HG02610 (cell line): ENCODE measurements around the gene TGFBRAP1.
"Not testable (repeated sequence)": the region's sequence is repeated elsewhere in the genome, so short reads cannot be mapped to it uniquely, and the experiment has no call there.

ENCODE experiments used
- ATAC-seq: cut with Tn5 transposase; IDR thresholded peaks from one replicate; pipeline ENCODE4 v1.9.1; 2021; ENCODE audit warnings: mild to moderate bottlenecking, moderate library complexity; ENCODE audit not compliant: unreplicated experiment

Gene TGFBRAP1

DNA sequence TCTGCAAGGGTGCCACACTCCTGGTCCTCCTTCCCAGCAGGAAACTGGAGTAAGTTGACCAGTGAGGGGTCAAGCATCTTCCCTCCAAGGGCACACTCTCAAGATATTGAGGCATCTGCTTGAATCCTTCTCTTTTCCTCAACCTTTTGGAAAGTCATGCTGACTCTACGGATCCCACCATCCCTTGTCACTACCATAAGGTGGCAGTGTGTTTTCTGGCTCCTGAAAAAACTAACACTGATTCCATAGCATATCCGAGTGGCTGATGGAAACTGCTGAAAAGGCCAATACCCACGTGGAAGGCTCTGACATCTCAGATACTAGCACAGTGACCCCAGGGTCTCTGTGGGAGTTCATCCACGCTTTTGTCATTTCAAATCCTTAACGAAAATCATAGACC is 50.9 kb downstream of the TGFBRAP1 start:
- ATAC-seq: no peak

DNA sequence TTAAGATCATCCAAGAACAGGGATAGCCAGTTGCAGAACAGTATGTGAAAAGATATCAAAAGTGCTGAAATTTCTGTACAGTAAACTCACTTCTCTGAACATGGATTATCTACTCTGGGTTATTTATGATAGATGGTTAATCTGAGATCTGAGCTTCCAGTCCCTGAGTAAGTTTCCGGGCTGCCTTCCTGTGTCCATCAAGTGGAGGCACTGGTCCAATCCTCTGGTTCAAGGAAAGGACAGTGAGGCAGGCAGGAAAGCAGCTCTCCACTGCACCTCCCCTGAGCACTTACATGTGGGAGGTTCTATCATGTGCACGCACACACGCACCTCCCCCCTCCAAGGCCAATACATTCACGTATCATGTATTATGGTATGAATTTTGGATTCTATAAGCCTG is 55.5 kb downstream of the TGFBRAP1 start:
- ATAC-seq: no peak

DNA sequence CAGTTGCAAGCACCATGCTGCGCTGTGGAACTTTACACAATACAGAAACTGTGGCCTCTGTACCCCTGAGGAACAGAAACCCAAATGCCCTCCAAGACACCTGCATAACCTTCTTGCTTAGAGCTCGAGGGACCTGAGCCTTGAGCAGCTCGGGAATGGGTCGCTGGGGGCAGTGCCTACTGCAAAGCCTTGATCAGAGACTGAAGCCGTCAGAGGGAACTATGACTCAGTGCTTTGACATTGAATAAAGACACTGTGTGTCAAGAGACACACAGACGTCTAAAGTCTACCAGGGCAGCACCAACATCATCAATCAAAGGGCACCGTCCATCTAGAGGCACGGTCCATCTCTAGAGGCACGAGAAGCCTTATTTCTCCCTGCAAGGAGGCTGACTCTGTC is 57.4 kb downstream of the TGFBRAP1 start:
- ATAC-seq: no peak

DNA sequence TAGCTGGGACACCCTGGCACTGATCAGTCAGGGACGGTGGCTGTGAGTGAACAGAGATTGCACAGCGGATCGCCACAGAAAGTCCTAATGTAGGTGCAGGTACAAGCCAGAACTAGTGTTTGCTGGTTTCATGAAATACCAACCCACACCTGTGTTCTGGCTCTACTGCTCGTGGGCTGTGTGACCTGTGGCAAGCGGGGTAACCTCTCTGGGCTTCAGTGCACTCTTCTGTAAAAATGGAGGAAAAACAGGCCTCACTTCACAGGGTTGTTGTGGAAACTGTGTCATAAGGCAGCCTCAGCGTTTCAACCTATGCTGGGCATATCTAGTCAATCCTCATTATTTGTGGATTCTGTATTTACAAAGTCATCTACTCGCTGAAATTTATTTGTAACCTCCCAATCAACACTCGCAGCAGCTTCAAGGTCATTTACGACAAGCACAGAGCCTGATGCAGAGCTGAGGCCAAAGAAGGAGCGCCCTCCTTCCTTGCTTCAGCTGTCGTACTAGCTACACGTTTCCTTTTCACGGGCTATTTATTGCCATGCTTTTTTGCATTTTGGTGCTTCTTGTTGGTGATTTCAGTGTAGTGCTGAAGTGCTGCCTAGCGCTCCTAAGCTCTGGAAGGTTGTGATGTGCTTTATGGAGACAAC is 58.0 kb downstream of the TGFBRAP1 start:
- ATAC-seq: no peak

DNA sequence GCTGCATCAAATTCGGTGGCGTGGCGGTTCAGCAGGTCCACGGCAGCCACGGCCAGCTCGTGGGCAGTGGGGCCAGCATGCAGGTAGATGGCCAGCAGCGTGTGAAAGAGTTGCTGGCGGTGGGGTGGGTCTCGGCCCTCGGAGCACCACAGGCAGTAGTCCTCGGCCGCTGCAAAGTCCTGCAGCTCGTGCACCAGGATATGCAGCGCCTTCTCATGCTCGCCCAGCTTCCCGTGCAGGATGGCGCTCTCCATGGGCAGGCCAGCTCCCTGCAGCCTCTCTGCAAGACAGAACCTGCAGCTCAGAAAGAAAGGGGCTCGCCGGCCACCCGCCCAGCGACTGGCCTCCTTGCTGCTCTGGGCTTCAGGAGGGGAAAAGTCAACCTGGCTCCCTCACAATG is 60.1 kb downstream of the TGFBRAP1 start:
- no peak for ATAC-seq

DNA sequence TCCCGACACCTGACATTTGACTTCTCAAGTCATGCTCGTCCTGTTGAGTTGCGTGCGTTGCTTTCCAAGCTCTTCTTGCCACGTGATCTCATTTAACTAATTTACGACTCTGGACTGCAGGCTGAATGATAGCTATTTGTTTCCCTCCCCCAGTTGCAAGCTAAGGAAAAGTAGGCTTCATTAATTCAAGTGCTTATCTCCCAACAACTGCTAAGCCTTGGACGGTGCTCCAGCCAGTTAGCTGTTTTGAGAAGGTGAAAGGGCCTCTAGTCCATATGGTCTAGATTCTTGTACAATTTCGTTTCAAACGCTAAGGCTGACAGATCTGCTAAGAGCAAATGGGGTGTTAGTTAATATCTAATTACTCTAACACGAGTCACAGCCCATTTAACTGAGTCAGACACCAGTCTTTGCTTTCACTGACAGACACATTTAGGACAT is 66.9 kb downstream of the TGFBRAP1 start:
- no peak for ATAC-seq

DNA sequence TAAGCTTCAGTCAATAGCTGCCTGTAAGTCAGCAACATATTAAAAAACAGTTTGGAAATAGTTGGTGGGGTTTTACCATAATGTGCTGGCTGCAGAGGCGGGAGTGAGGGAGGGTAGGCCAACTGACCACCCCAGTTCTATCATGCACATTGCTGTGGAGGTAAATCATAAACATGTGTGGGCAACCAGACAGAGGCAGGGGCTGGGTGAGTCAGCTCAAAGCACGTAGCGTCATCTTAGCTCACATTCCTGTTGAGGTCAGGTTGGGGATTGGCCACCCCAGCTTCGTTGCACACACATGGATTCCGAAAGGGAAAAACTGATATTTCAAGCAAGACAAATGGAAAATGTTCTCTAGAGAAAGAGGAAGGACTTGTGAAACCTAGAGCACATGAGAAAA is 68.5 kb downstream of the TGFBRAP1 start:
- ATAC-seq: no peak

DNA sequence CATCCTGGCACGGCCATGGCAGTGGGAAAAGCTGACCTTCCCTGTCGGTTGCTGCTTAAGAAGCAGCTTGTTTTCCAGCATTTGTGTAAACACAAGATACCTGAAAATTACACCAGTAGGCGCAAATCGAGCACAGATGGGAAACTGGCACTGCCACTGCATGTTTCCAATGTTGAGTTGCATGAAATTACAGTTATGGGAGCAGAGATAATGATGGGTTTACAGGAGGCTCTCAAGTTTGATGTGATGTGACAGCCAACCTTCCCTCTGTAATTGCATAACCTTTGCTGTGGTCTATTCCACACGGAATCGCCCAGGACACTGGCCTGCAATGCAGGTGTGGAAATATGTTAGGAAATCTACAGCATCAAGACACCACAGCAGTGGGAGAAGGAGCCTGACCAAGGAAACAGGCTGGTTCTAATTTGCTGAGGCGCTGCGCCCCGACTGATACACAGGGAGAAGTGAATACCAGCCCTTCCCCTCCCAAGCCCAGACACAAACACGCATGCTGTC is 70.6 kb downstream of the TGFBRAP1 start:
- ATAC-seq: no peak

DNA sequence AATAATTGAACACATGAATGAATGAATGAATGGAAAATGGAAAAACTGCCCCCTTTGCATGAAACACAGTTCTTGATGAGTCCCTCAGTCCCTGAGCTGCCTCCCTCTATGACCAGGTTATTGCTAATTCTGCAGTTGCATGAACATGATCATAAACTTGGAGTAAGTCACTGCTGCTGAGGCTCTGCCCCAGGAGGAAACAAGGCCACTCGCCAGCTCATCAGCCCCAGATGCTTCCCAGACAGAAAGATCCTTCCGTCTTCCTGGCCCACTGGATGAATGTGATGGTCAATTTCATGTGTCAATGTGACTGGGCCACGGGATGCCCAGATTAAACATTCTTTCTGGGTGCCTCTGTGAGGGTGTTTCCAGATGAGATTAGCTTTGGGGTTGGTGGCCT is 71.6 kb downstream of the TGFBRAP1 start:
- no peak for ATAC-seq

DNA sequence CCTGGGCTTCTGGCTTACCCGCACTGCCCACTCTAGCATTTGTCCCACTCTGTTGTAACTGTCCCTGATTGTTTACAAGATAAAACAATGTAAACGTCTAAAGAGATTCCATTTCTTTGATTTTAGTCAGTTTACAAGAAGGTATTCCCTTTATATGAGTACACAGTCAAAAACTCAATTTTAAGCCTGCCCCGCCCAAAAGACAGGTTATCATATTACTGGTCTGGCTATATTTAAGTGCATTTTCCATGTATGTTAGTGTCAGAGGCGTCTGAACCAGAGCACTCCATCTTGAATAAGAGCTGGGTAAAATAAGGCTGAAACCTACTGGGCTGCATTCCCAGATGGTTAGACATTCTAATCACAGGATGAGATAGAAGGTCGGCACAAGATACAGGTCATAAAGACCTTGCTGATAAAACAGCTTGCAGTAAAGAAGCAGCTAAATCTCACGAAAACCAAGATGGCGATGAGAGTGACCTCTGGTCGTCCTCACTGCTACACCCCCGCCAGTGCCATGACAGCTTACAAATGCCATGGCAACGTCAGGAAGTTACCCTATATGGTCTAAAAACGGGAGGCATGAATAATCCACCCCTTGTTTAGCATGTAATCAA is 73.0 kb downstream of the TGFBRAP1 start:
- no peak for ATAC-seq

DNA sequence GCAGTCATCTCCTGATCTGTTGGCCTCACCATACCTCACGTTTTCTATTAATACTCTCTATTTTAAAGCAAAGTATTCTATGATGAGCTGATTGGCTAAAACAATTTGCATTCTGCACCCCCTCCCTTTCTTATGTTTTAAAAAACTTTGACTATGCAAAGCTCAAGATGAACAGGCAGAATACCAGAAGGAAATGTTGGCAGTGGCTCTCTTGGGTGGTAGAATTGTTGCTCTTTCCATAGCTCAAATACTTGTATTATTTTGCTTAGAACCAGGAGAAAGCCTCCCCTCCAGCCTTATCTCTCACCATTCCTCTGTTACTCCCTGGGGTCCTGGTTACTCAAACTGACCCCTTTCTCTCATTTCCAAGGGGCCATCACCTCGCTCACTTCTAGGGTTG is 73.6 kb downstream of the TGFBRAP1 start:
- no peak for ATAC-seq

DNA sequence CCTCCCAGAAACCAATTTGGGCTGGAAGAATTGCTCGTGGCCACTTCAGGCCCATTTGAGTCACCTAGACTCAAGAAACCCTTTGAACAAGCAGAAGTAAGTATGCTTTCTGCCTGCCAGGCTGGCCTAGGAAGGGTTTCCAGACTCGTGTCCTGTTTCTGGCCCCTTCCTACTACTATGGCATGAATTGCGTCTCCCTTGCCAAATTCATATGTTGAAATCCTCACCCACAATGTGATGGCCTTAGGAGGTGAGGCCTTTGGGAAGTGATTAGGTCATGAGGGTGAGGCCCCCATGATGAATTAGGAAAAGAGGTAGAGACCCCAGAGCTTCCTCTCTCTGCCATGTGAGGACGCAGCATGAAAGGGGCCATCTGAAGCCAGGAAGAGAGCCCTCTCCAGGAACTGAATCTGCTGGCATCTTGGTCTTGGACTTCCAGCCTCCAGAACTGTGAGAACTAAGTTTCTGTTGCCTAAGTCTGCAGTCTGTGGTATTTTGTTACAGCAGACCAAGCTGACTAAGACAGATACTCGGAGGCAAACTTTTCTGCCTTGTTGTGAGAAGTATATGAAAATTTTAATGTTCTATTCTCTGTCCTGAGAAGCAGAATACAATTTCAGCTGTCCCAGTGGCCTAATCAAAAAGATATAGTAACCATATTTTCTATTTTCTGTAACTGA is 74.9 kb downstream of the TGFBRAP1 start:
- no peak for ATAC-seq

DNA sequence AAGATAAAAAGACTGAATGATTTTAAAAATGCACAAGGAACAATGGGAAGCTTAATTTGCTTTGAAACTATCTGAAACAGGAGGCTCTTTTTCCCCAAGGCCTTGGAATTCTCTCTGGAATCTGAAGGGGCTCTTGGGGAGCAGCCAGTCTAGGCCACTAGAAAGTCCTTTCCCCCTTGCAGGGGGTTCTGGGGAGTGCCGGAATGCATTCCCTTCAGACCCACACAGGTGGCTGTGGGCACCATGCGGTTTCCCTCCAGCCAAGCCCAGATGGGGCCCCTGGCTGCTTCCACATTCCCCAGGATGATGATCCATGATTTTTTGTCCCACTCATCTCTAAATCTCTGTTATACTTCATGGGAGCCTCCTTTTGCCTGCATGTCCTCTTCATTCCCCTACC is 77.3 kb downstream of the TGFBRAP1 start:
- no peak for ATAC-seq

DNA sequence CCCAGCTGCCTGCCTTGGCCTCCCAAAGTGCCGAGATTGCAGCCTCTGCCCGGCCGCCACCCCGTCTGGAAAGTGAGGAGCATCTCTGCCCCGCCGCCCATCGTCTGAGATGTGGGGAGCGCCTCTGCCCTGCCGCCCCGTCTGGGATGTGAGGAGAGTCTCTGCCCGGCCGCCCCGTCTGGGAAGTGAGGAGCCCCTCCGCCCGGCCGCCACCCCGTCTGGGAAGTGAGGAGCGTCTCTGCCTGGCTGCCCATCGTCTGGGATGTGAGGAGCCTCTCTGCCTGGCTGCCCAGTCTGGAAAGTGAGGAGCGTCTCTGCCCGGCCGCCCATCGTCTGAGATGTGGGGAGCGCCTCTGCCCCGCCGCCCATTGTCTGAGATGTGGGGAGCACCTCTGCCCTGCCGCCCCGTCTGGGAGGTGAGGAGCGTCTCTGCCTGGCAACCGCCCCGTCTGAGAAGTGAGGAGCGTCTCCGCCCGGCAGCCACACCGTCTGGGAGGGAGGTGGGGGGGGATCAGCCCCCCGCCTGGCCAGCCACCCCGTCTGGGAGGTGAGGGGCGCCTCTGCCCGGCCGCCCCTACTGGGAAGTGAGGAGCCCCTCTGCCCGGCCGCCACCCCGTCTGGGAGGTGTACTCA is 78.4 kb downstream of the TGFBRAP1 start:
- not testable (repeated sequence) for ATAC-seq

DNA sequence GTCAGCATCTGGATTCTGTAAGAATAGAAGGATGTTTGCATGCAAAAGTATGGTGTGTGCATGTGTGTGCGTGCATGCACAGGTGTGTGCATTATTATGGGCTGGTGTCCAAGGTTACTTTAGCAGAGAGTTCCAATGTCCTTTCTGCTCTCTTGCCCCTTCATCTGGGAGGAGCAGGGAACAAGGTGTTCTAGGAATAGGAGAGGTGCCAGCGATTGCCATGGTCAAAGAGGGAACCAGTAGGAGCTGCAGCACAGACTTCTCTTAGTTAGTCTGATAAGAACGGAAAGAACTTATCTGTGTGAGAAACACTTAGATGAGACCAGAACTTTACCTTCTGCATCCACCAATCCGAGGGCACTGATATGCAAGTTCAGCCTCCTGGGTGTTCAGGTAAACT is 79.6 kb downstream of the TGFBRAP1 start:
- ATAC-seq: no peak

DNA sequence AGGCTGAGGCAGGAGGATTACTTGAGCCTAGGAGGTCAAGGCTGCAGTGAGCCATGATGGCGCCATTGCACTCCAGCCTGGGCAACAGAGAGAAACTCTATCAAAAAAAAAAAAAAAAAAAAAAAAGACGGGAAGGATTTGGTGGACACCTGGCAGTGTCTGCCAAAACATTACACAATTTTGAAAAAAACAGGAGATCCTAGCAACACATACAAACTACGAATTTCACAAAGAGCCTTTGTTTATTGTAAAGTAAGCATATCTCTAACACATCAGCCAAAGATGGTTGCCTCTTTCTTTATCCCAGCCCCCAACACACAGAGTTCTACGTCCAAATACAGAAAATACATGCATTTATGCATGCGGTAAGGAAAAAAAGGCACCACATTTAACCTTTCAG is 80.4 kb downstream of the TGFBRAP1 start:
- ATAC-seq: no peak

DNA sequence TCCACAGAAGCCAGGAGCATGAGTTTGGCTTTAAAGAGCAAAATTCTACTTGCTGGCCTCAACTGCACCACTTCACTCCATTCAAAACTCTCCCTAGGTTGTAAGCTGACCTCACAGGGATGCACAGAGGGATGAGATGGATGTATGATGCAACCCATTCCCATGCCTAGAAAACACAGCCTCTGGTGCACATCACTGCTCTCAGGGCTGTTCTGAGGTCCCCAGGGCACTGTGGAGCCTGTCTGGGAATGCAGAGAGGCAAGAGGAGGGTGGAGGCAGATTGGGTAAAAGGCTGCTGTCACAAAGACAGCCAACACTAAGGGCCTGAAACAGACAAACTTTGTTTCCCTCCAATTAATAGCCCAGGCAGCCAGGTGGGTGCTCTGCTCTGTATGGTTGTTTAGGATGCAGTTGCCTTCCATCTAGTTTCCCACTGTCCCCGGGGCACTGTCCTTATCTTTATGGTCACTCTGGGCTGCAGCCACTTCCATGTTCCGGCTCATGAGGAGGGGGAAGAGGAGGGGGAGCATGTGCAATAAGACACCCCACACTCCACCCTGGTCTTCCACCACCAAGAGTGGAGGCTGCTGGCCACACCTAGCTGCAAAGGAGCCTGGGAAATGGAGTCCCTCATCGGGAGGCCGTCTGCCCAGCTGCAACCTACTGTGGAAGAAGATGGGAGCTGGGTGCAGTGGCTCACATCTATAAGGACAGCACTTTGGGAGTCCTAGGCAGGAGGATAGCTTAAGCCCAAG is 81.0 kb downstream of the TGFBRAP1 start:
- ATAC-seq: no peak

DNA sequence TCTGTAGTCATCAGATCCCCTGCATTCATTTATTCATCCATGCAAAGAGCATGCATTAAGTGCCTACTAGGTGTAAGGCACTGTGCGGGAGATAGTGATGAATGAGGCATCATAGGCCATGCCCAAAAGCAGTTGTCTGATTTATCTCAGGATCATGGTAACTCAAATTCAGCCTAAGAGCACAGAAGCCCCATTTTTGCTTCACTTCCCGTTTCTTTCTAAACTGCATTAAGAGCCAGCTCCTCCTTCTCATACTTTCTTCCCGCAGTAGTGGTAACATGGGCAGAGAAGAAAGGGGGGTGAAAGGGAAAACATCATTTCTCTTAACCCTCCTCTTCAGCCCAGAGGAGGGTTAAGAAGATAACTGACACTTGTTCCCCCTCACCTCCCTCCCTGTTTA is 85.1 kb downstream of the TGFBRAP1 start:
- no peak for ATAC-seq

DNA sequence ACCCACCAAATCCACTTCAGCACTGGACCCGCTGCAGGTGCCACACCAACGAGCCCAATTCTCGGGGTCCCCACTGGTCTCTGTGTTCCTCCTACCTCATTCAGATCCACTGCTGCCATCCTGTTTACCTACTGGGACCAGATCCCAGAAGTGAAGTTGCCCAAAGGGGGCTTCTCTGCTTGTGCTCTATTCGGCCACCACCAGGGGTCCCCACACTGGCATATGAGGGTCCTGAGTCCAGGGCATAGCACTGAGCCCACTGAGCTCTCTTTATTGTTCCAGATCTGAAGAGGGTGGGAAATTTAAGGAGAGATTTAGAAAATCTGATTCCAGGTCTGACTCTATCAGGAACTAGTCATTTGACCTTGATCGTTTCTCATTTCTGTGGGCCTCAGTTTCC is 85.6 kb downstream of the TGFBRAP1 start:
- ATAC-seq: no peak

DNA sequence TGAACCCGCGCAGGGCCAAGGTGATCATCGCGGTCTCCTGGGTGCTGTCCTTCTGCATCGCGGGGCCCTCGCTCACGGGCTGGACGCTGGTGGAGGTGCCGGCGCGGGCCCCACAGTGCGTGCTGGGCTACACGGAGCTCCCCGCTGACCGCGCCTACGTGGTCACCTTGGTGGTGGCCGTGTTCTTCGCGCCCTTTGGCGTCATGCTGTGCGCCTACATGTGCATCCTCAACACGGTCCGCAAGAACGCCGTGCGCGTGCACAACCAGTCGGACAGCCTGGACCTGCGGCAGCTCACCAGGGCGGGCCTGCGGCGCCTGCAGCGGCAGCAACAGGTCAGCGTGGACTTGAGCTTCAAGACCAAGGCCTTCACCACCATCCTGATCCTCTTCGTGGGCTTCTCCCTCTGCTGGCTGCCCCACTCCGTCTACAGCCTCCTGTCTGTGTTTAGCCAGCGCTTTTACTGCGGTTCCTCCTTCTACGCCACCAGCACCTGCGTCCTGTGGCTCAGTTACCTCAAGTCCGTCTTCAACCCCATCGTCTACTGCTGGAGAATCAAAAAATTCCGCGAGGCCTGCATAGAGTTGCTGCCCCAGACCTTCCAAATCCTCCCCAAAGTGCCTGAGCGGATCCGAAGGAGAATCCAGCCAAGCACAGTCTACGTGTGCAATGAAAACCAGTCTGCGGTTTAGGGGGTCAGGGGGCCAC is 87.1 kb downstream of the TGFBRAP1 start:
- no peak for ATAC-seq
